Spleen (tissue), 7 donors: Measurements from ENCODE around the gene EFCAB8.

Experiments used
- CTCF ChIP-seq, 11 experiments: fragments of 200-600 bp in 7 of 11; fragments of 450-650 bp in 4 of 11; sonication (generic) in 4 of 11; IDR thresholded peaks in 8 of 11; conservative IDR thresholded peaks in 3 of 11; 1 replicate in 7 of 11; 2 replicates in 4 of 11; pipeline versions ENCODE4 v1.4.0 to v1.8.0; 2016 to 2021; ENCODE audit warnings: antibody characterized with exemption in 11 of 11, inconsistent platforms in 4 of 11, mild to moderate bottlenecking in 1 of 11
- POLR2A ChIP-seq, 3 donors: fragments of 450-650 bp; IDR thresholded peaks; one replicate each; pipeline ENCODE4 v1.5.1; 2017; ENCODE audit warnings: antibody characterized with exemption in 3 of 3, mild to moderate bottlenecking in 1 of 3
- donor health status: DM: no; HTN: no; CAD: no; lungs with moderate emphysema.
- donor health status: DM: no; HTN: no; CAD: no.
- donor health status: DM: no; HTN: no; CAD: no.

DNA sequence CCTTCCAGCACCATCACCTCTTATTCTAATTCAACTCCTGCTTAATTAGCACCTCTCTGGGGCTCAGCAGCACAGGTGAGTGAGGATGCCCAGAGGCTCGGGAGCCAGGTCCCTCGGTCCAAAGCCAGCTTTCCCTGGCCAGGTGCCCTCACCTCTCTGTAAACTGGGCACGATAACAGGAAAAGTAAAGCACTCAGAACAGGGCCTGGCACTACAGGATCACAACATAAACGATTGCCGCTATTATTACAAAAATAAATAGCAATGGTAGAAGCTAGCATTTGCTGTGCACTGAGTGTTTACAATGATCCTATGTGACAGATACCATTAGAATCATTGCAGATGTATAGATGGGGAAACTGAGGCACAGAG, 151.4 kb downstream of the EFCAB8 start:
- no peak for TF ChIP-seq CTCF (IDR thresholded peaks at IDR 0.05 in 8 of 11, conservative IDR thresholded peaks at IDR 0.05 in 3 of 11)
- no peak for TF ChIP-seq POLR2A (IDR thresholded peaks at IDR 0.05)
